GM08714 (cell line): ENCODE results near the gene CRYGN.

Source experiments
- H3K4me3 ChIP-seq: fragments of 200-500 bp; sonication (Bioruptor generic); 2 replicates; pipeline ENCODE4 v1.5.1; 2014; ENCODE audit warnings: mild to moderate bottlenecking, low read length, inconsistent platforms
- ZNF274 ChIP-seq: IDR thresholded peaks from 2 replicates; pipeline ENCODE4 v1.6.1; 2012; ENCODE audit warnings: mild to moderate bottlenecking, low read depth, low read length

The CRYGN gene

GRCh38 chr7:151452680-151453325 lies 12.9 kb upstream of the CRYGN start:
- no peak for TF ChIP-seq ZNF274
- H3K4me3 ChIP-seq: no peak overlapping the region

GRCh38 chr7:151451626-151452571 lies 12.0 kb upstream of the CRYGN start:
- TF ChIP-seq ZNF274: no peak
- H3K4me3 ChIP-seq: no peak overlapping the region

GRCh38 chr7:151451156-151451555 lies 11.2 kb upstream of the CRYGN start:
- TF ChIP-seq ZNF274: no peak
- no peak overlapping the region for H3K4me3 ChIP-seq

GRCh38 chr7:151449990-151450389 lies 10.0 kb upstream of the CRYGN start:
- TF ChIP-seq ZNF274: no peak
- H3K4me3 ChIP-seq: no peak overlapping the region

GRCh38 chr7:151448261-151449252 lies 8.6 kb upstream of the CRYGN start:
- no peak for TF ChIP-seq ZNF274
- H3K4me3 ChIP-seq: peak overlapping the region; percentile 34; the same call in 1 of the 2 replicates

- TF ChIP-seq ZNF274: no peak
- H3K4me3 ChIP-seq: peak overlapping the region; percentile 34; the same call in 1 of the 2 replicates
Measured at GRCh38 chr7:151447901-151448260, 7.9 kb upstream of the CRYGN start.

- no peak for TF ChIP-seq ZNF274
Measured at GRCh38 chr7:151447312-151447711, 7.4 kb upstream of the CRYGN start.

GRCh38 chr7:151446412-151446811 lies 6.5 kb upstream of the CRYGN start:
- no peak for TF ChIP-seq ZNF274
- H3K4me3 ChIP-seq: no peak overlapping the region

More at GRCh38 chr7:151447312-151447711, 7.4 kb upstream of the CRYGN start:
- no peak overlapping the region for H3K4me3 ChIP-seq

GRCh38 chr7:151444632-151445031 lies 4.7 kb upstream of the CRYGN start:
- no peak for TF ChIP-seq ZNF274
- H3K4me3 ChIP-seq: no peak overlapping the region

GRCh38 chr7:151442776-151443496 lies 3.0 kb upstream of the CRYGN start:
- TF ChIP-seq ZNF274: no peak
- no peak overlapping the region for H3K4me3 ChIP-seq

GRCh38 chr7:151440799-151441445 lies 981 bp upstream of the CRYGN start:
- TF ChIP-seq ZNF274: no peak
- no peak overlapping the region for H3K4me3 ChIP-seq

- no peak overlapping the region for H3K4me3 ChIP-seq
- no peak for TF ChIP-seq ZNF274
Measured at GRCh38 chr7:151438864-151439601, 908 bp downstream of the CRYGN start.
